AG08395 (cell line): Measurements from ENCODE around the gene HIBADH.
"Not testable (repeated sequence)": the region's sequence is repeated elsewhere in the genome, so short reads cannot be mapped to it uniquely, and the experiment has no call there.

Experiments
- DNase-seq: peaks from one replicate; pipeline ENCODE4 v3.0.0; 2012; ENCODE audit warnings: mixed read lengths, low spot score

Gene HIBADH

DNA sequence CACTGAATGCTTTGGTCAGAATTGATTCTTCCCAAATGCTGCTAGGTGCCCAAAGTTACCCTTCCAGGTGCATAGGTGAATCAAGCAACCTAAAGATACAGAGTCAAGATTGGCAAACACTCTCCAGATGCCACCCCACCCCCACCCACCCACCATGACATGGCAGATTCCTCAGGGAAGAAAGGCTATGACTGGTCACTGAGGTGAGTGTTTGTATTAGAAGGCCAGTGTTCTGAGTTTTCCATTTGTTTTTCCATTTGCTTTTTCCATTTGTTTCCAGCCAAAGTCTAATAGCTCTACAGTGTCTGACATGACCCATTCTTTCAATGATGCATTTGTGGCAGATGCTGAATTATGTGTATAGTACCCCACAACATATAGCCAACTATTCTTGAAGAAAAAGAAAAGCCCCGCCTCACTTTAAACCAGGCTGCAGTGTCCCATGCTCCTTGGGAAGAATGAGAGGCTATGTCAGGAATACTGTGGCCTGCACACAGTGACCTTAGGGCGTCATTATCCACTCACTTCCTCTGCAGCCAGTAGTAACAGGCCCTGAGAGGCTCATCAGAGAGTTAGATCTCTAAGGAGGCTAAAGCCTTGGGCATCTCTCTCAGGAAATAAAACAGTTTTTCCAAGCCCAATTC is 16.1 kb upstream of the HIBADH start:
- DNase-seq, result no peak

DNA sequence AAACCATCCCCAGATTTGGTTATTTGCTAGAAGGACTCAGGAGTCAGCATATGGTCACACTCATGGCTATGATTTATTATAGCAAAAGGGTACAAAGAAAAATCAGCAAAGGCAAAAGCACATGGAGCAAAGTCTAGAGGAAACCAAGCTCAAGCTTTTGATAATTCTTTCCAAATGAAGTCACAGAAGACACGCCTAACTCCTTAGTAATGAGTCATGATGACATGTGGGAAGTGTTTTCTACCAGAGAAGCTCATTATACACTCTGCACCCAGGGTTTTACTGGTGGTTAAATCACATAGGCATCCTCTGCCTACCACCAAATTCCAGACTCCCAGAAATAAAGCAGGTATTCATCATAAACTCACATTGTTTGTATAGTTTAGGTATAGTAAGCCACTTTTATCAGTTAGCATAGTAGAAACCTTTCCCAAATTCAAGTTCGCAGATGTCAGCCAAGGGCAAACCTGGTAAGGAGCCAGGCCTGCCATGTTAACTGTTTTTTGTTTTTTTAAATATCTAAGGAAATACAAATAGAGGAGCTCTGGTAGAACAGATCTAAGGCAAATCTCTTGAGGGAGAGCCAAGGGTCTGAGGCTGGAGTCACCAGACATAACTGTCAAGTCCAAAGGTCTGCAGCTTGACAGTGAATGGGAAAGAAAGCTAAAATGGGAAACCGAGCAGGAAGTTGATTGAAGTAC is 15.4 kb upstream of the HIBADH start:
- DNase-seq, result peak; percentile 92

DNA sequence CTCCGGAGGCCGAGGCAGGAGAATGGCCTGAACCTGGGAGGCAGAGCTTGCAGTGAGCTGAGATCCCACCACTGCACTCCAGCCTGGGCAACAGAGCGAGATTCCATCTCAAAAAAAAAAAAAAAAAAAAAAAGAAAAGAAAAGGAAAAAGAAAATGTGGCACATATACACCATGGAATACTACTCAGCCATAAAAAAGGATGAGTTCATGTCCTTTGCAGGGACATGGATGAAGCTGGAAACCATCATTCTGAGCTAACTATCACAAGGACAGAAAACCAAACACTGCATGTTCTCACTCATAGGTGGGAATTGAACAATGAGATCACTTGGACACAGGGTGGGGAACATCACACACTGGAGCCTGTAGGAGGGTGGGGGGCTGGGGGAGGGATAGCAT is 11.4 kb upstream of the HIBADH start:
- not testable (repeated sequence) for DNase-seq

DNA sequence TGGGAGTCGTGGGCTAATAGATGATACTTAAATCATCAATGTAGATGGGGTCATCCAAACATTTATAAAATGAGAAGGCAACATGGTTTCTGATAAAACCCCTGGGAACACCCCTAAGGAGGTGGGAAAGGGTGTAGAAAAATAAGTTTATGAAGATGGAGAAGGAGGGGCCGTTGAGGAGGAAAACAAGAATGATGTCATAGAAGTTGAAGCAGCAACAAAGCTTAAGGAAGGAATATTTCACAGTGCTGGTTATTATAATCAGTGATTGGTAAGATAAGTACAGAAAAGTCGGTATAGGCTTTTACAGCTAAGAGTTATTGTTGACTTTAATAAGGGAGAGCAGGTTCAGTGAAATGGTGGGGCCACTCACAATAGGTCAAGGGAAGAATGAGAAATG is 9.0 kb upstream of the HIBADH start:
- DNase-seq, result no peak

DNA sequence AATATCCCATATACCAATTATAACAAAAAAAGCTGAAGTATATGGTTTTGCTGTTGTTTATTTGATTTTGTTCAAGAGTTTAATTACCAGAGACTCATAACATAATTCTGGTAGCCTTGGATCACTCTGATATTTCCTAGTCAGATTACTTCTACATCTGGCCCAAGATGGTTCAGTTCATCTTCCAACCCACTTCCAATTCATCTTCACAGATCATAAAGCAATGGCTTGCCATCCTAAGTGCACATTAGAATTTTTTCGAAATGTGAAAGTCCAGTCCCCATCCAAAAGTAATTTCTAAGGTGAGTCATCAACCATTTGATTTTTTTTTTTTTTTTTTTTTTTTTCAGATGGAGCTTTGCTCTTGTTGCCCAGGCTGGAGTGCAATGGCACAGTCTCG is 8.0 kb upstream of the HIBADH start:
- DNase-seq, result peak; percentile 44

DNA sequence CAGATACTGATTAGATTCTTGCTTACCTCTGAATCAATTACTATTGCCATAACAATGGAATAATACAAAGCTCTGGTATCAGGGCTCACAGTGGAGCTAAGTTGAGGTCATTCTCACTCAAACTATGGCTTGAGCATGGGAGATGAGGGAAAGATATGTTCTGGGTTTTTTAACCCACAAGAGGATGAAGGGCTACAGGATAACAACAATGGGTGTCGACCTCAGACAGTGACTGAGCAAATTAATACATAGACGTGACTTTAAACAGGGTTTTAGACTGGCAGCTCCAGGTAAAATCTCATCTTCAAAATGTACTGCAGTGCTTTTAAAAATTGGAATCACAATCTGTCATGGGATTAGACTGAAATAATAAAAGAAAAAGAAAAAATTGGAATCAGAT is 7.5 kb upstream of the HIBADH start:
- no peak for DNase-seq

DNA sequence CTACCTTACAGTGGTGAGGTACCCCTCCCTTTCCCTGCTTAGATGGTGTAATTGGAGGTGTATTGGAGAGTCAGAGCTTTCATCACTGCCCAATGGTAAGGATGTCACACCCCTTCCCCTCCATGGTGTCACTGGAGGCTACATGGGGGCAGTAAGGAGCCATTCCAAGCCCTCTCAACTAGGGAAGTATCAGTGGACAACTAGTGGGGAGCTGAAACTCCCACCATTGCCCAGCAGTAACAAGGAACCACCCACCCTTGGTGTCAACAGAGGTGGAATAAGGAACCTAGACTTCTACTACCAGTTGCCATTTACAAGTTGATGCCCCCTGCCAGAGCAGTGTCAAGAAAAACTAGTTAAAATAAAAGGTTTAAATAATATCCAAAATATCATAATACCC is 2.8 kb upstream of the HIBADH start:
- DNase-seq, result no peak

DNA sequence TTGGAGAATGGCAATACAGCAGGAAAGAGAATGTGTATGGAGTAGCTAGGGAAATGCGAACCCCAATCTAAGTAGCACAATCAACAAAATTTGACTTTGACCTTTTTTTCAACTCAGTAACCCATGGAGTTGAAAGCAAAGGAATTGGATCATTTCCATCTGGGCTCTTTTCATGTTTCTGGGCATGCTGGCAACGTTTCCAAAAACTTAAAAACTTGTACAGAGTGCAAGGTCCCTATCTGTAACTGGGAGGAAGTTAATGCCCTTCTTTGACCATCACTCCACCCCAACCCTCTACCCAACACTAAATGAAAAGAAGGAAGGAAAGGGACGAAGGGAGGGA is 1.3 kb upstream of the HIBADH start:
- DNase-seq, result no peak

DNA sequence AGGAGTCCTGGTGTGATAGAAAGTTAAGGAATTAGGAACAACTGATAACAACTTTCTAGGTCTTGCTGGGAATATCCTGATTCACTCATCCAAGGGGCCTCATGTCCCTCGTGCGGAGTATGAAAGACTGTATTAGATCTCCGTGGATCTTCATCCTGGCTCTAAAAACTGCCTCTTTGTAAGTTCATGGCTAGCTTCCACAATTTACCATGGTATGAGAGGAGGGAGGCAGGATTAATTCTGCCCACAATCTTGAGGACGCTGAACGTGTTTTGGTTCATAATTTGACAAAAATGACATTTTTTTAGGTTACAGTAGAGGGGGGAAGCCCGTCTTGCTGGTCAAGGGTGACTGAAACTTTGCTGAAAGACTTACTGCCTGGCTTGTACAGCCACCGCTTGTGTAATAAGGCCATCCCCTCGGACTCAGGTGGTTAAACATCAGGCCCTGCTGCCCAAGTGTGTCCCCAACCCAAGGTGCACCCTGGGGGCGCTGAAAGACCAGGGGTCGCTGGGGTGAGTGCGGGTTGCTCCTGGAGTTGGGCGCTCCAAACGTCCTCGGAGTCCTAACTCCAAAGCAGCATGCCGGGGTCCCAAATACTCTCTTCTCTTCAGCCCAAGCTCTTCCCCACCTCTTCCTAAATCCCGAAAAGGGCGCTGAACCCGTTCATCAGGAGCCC is 733 bp downstream of the HIBADH start:
- peak; percentile 20 for DNase-seq

DNA sequence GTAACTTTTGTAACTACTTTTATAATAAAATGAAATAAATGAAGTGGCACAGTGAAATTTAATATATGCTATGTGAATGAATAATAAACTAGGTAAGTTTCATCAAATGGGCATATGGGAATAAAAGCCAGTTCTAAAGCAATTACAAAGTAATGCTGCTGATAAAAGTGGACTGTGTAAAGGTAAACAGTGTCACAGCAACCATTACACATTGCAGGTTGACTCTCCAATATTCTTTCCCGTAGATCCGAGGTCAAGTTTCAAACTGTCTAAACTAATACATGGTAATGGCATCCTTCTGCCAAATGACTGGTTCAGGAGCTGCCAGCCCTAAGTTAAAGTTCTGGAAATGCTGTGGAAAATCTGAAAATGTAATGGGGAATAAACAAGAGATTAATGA is 6.0 kb downstream of the HIBADH start:
- DNase-seq, result no peak

DNA sequence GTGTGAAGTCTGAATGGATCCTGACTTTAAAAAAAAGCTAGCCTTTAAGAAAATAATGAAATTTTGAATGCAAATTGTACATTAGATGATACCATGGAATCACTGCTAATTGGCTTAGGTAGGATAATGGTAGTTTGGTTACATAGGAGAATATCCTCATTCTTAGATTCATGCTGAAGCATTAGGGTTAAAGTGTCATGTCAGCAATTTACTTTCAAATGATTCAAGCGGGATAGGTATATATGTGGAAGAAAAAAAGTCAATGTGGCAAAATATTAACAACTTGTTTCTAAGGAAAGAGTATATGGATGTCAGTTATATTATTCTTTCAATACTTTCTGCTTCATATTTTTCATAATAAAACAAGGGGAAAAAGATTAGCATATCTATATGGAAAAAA is 7.5 kb downstream of the HIBADH start:
- DNase-seq, result no peak

DNA sequence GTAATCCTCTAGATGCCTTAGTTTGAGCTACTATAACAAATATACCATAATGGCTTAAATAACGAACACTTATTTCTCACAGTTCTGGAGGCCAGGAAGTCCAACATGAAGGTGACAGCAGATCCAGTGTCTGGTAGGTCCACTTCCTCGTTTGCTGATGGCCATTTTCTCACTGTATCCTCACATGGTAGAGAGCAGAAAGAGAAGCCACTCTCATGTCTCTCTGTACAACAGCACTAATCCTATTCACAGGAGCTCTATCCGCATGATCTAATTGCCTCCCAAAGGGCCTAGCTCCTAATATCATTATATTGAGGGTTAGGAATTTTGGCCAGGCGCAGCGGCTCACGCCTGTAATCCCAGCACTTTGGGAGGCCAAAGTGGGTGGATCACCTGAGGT is 10.2 kb downstream of the HIBADH start:
- no peak for DNase-seq

DNA sequence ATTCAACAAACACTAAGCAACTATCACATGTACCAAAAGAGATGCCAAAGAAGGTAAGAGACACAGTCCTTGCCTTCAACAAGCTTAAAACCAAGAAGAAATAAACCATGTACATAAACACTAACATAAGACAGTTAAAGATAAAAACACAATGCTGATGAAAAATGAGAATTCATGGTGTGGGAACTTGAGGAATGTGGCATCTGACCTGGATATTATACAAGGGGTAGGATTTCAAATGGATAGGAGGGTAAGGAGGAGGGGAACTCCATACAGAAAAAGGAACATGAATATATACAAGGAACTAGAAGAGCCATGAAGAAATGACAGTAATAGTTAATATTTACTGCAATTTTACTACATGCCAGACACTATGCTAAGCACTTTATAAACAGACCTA is 11.0 kb downstream of the HIBADH start:
- no peak for DNase-seq

DNA sequence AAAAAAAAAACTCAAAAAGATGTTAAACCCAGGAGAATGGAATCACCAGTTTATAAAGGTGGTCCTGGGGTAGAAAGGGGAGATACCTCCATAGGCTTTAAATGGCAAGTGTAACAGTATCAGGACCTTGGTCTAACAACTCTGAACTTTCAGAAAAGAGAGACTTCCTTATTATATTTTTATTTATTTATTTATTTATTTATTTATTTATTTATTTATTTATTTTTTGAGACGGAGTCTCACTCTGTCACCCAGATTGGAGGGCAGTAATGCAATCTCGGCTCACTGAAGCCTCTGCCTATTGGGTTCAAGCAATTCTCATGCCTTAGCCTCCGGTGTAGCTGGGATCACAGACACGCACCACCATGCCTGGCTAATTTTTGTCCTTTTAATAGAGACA is 12.4 kb downstream of the HIBADH start:
- DNase-seq, result no peak

DNA sequence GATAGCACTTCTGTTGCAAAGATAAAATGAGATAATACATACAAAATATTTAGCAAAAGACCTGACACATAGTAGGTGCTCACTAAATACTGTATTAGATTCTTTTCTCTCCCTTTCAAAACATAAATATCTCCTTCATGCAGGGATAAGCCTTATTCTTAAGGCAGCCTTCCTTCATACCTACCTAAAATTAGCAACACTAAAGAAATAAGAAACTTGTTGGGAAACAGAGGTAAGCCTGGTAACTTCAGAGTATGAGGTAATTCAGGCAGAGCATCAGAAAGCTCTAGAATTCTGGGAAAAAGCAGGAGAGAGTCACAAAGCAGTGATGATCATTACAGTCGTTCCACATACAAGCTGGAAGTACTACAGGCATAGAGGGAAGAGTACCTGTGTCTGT is 15.2 kb downstream of the HIBADH start:
- no peak for DNase-seq

DNA sequence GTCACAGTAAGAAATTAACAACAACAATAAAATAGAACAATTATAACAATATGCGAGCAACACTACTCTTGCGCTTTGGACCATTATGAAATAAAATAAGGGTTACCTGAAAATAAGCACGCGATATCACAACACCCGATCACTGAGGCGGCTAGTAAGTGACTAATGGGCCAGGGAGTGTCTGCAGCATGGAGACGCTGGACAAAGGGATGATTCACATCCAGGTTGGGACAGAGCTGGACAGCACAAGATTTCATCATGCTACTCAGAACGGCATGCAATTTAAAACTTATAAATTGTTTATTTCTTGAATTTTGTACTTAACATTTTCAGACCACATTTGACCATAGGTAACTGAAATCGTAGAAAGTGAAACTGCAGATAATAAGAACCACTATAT is 15.6 kb downstream of the HIBADH start:
- no peak for DNase-seq

DNA sequence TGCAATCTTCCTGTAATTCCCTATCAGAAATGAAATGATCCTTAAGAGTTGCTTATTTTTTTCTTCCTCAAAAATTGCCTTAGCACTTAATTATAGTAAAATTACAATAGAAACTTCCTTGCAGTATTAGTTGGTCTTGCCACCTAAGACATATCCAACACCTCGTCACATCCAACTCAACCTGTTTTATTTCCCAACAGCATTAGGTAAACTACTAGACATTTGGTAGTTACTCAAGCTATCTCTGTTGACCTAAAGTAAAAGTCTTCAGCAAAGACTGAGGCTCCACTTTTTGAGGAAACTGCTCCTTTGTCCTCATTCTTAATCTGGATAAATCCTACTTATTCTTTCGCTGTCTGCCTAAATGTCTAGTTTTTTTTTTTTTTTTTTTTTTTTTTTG is 20.4 kb downstream of the HIBADH start:
- no peak for DNase-seq

DNA sequence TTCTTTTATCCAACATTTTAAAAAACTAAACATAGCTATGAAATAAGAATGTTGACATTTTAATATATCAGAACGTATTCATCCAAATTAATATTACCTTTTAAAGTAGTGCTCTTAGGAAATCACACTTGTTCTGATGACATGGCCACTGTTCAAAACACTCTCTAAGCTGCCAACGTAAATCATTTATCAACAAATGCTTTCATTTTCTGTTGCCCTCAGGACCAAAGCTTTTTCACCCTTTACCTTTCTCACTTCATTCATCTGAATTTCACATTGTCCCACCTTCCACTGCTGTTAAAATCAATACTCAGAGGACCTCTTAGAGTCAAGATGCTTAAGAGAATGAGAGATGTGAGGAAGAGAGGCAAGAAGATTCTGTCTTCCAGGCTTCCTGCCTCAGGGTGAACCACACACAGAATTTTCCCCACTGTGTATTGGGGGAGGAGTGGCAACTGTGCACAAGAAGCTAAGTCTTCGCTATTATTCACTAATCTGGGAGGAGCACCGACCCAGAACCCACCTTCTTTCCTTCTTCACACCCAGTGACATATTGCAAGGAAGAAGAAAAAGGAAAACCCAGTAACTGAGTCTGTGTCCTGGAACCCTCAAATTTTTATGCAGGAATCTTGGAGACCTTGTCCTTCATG is 21.0 kb downstream of the HIBADH start:
- no peak for DNase-seq

DNA sequence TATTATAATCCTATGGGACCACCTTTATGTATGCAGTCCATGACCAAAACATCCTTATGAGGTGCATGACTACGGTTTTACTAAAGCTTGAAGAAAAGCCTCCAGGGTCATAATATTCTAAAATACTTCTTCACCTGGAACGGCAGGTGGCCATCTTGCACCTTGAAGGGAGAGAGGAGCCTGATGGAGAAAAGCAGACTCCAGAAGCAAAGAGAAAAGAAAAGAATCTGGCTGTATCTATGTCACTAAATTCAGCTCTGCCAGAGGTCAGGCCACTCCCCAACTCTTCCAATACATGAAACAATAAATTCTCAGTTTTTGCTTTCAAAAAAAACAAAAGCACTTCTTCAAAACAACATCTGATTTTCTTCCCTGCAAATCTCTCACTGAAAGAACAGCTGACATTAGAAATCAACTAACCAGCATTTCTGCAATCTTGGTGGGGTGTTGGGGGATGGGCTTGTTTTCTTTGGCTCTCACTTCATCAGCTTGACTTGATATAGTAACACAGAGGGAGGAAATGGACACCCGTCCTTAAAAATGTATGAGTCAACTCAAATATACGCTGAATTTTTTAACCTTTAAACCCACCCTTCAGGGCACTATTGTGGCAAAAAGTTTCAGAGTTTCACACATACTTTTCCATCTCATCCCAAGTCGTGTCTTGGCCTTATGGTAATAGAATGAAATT is 21.7 kb downstream of the HIBADH start:
- no peak for DNase-seq

DNA sequence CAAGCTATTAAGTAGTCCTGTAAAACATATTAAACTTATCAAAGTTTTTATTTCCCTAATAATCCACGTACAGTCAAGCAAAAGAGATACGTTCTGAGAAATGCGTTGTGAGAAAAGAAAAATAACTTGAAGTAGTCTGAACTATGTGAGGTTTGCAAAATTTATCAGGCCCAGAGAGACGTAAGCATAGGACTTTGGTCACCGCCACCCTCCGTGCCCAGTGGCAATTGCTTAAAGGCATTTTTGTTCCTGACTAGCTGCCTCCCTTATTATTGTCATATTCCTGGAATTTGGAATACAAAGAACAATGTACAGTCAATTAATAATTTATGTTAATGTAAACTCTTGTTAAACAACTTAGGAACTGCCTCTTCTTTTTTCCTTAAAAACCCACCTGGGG is 22.8 kb downstream of the HIBADH start:
- DNase-seq, result no peak

DNA sequence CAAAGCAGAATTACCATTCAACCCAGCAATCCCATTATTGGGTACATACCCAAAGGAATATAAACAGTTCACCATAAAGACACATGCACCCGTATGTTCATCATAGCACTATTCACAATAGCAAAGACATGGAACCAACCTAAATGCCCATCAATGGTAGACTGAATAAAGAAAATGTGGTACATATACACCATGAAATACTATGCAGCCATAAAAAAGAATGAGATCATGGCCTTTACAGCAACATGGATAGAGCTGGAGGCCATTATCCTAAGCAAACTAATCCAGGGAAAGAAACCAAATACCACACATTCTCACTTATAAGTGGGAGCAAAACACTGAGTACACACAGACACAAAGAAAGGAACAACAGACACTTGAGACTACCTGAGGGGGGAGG is 23.6 kb downstream of the HIBADH start:
- DNase-seq, result not testable (repeated sequence)

DNA sequence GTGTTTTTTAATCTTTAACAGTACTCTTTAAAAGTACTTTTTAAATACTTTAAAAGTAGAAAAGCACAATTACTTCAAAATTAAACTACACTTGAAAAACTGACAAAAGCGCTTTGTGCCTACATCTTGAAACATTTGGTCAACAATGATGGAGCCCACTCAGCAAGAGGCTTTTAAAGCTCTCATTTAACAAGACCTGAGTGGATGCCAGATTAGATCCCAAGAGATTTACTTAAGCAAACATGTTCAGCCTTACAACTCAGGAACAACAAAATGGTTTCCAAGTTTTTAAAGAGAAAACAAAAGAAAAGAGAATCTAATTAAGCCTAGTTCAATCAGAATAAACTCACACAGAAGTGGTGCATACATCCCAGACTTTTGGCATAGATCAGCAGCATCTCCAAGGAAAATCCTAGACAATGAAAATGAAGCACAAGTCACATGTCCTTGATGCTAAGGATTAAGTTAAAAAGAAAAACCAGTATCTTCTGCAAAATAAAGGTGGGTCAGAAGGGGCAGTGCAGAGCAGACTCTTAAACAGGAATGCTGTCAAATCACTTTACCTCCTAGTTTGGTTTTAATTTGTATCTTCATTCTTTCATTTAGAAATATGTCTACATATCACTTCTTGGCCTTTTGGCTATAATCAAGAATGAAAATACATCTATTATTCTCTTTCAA is 26.2 kb downstream of the HIBADH start:
- DNase-seq, result no peak
